Chondrocyte (in vitro differentiated cells): Measurements from ENCODE around the gene HSPA12A. TPM values are rescaled to one million over a fixed set of nuclear protein-coding genes. Genes with fewer than 3 reads are reported as not detected.

ENCODE experiments used
- DNase-seq: peaks from one replicate; pipeline ENCODE4 v3.0.0; 2021; ENCODE audit warnings: mixed read lengths, low spot score
- H3K27ac Mint-ChIP-seq: one replicate; pipeline ENCODE4 v1.8.0; 2021; ENCODE audit warnings: mild to moderate bottlenecking, moderate library complexity, mixed read lengths; ENCODE audit not compliant: unreplicated experiment
- H3K27me3 Mint-ChIP-seq: 2 replicates; pipeline ENCODE4 v1.8.0; 2021; ENCODE audit warnings: low read depth, mixed read lengths
- H3K36me3 Mint-ChIP-seq: 2 replicates; pipeline ENCODE4 v1.8.0; 2021; ENCODE audit warnings: low read depth, mixed read lengths
- H3K4me1 Mint-ChIP-seq: 2 replicates; pipeline ENCODE4 v1.8.0; 2021; ENCODE audit warnings: low read depth, mild to moderate bottlenecking, mixed read lengths
- H3K4me3 Mint-ChIP-seq: one replicate; pipeline ENCODE4 v1.8.0; 2021; ENCODE audit warnings: mild to moderate bottlenecking, moderate library complexity, mixed read lengths; ENCODE audit not compliant: unreplicated experiment
- H3K9me3 Mint-ChIP-seq: 2 replicates; pipeline ENCODE4 v1.8.0; 2021; ENCODE audit warnings: low read depth, mixed read lengths
- CTCF ChIP-seq: fragments of 200-600 bp; sonication (generic); IDR thresholded peaks from 2 replicates; pipeline ENCODE4 v1.5.0; 2021; ENCODE audit warnings: antibody characterized with exemption, mild to moderate bottlenecking, moderate library complexity
- total RNA-seq: library from RNA; stranded (reverse); gene quantifications from 3 replicates; pipeline ENCODE4 v1.2.1, GENCODE V29; 2021

HSPA12A gene
- total RNA-seq, 1 donor from 2014 or later: 6.9 TPM

- no peaks in the 10 kb centered on the region for H3K36me3 Mint-ChIP-seq
- TF ChIP-seq CTCF: no peak
- H3K4me3 Mint-ChIP-seq: no peak overlapping the region
- peaks cover 13% of the 10 kb centered on the region for H3K4me1 Mint-ChIP-seq
- H3K27me3 Mint-ChIP-seq: no peaks in the 10 kb centered on the region
- DNase-seq: peak; percentile 84
- H3K9me3 Mint-ChIP-seq: no peaks in the 10 kb centered on the region
- no peak overlapping the region for H3K27ac Mint-ChIP-seq
Measured at GRCh38 chr10:116723428-116724281, 18.7 kb downstream of the HSPA12A start.

GRCh38 chr10:116722736-116723427, 19.5 kb downstream of the HSPA12A start:
- Mint-ChIP-seq H3K27me3 (no peaks in the 10 kb centered on the region), H3K9me3 (no peaks in the 10 kb centered on the region), H3K36me3 (no peaks in the 10 kb centered on the region), H3K4me3 (no peak overlapping the region), H3K4me1 (peaks cover 13% of the 10 kb centered on the region), H3K27ac (no peak overlapping the region)
- no peak for TF ChIP-seq CTCF
- DNase-seq: peak; percentile 62

GRCh38 chr10:116721547-116722392, 20.6 kb downstream of the HSPA12A start:
- H3K4me3 Mint-ChIP-seq: no peak overlapping the region
- H3K27ac Mint-ChIP-seq: peak overlapping the region; percentile 38
- no peak for TF ChIP-seq CTCF
- no peaks in the 10 kb centered on the region for H3K9me3 Mint-ChIP-seq
- no peaks in the 10 kb centered on the region for H3K36me3 Mint-ChIP-seq
- DNase-seq: no peak
- peaks cover 13% of the 10 kb centered on the region for H3K4me1 Mint-ChIP-seq
- no peaks in the 10 kb centered on the region for H3K27me3 Mint-ChIP-seq

- Mint-ChIP-seq H3K9me3 (no peaks in the 10 kb centered on the region), H3K4me1 (peaks cover 13% of the 10 kb centered on the region), H3K36me3 (no peaks in the 10 kb centered on the region), H3K27me3 (no peaks in the 10 kb centered on the region), H3K27ac (peak overlapping the region; percentile 38), H3K4me3 (no peak overlapping the region)
- TF ChIP-seq CTCF: no peak
- no peak for DNase-seq
Measured at GRCh38 chr10:116720668-116721546, 21.5 kb downstream of the HSPA12A start.
